ENCODE results near the gene SPRED1.
"Not testable (repeated sequence)": the region's sequence is repeated elsewhere in the genome, so short reads cannot be mapped to it uniquely, and the experiment has no call there.

Gene SPRED1

DNA sequence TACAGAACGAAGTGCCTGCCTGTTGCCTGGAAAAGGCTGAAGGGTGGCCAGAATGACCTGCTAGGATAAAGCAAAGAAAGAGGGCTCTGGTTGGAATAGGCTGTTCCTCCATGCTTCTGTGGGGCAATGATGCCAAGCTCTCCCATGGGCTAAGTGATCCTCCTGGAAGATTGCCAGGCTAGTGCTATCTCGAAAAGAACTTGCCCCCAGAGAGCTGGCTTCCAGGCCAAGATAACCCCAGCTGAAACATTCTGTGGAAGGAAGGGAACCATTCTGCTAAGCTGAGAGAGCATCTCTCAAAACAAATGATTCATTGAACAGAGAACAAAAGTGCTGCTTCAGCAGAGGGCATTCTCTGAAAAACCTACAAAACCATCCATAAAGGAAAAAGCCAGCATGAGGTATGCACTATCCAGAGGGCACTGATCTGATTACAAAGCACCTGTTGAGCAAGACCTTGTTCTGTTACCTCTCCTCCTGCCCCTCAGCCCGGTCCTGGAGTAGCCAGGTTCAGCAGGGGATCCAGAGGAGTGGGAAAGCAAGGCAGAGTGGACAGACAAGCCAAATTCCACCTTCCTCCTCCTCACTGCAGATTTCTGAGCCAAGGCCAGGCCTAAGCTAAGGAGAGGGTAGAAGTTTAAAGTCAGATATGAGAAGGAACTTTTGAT lies 31.9 kb upstream of the SPRED1 start:
- Mint-ChIP-seq H3K4me3 (no peak overlapping the region), H3K27me3 (peaks cover 16% of the 10 kb centered on the region), H3K4me1 (ENCODE audit: low read depth) (peaks cover 11% of the 10 kb centered on the region), H3K9me3 (no peaks in the 10 kb centered on the region), H3K36me3 (ENCODE audit: low read depth) (no peaks in the 10 kb centered on the region), H3K27ac (no peak overlapping the region)
- intact Hi-C loops (cut with micrococcal nuclease): no loop called here

GRCh38 chr15:38224486-38224885 lies 28.1 kb upstream of the SPRED1 start:
- Mint-ChIP-seq H3K36me3 (ENCODE audit: low read depth) (no peaks in the 10 kb centered on the region), H3K4me1 (ENCODE audit: low read depth) (peaks cover 18% of the 10 kb centered on the region), H3K27me3 (peaks cover 5% of the 10 kb centered on the region), H3K4me3 (no peak overlapping the region), H3K9me3 (no peaks in the 10 kb centered on the region), H3K27ac (no peak overlapping the region)
- intact Hi-C loops (cut with micrococcal nuclease): no loop called here

DNA sequence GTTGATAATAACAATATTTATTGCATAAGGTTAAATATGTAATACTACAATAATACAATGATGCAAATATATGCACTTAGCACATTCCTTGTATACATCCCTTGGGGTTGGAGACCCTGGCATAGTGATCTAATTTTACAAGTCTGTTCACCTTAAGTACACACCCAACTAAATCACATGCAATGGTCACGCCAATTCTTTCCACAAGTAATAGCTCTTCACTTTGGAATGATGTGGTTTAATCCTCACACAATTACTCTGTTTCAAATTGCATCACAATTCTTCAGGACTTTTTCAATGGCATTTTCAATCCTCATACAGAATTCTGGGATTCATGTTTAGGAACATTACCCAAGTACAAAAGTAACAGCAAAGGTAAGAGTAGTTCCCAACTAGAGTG lies 27.3 kb upstream of the SPRED1 start:
- intact Hi-C loops (cut with micrococcal nuclease): no loop called here
- Mint-ChIP-seq H3K9me3 (no peaks in the 10 kb centered on the region), H3K4me1 (ENCODE audit: low read depth) (peaks cover 23% of the 10 kb centered on the region), H3K36me3 (ENCODE audit: low read depth) (no peaks in the 10 kb centered on the region), H3K4me3 (no peak overlapping the region), H3K27me3 (peaks cover 3% of the 10 kb centered on the region), H3K27ac (no peak overlapping the region)

- Mint-ChIP-seq H3K27me3 (no peaks in the 10 kb centered on the region), H3K36me3 (ENCODE audit: low read depth) (no peaks in the 10 kb centered on the region), H3K27ac (no peak overlapping the region), H3K4me1 (ENCODE audit: low read depth) (peaks cover 19% of the 10 kb centered on the region), H3K4me3 (no peak overlapping the region), H3K9me3 (no peaks in the 10 kb centered on the region)
- intact Hi-C loops (cut with micrococcal nuclease): no loop called here
Measured at GRCh38 chr15:38226608-38227266, 25.9 kb upstream of the SPRED1 start.

GRCh38 chr15:38227941-38228340 lies 24.7 kb upstream of the SPRED1 start:
- Mint-ChIP-seq H3K27ac (no peak overlapping the region), H3K4me3 (no peak overlapping the region)

DNA sequence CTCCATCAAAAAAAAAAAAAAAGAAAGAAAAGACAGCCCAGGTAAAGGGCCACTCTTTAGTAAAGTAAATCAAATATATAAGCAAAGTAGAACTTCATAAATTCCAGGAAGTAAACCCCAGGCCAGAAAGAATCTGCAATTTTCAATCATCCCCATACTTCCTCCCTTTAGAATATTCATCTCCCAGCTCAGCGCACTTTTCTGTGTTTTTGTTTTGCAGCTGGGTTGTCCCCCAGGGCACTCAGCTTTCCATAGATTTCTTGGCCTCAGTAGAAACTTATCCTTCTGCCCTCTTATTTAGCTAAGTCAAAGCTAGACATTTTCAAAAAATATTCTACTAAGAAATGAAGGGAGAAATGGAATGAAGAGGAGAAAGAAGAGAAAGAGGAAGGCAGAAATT lies 24.0 kb upstream of the SPRED1 start:
- H3K27me3 Mint-ChIP-seq: peaks cover 6% of the 10 kb centered on the region
- no peaks in the 10 kb centered on the region for H3K9me3 Mint-ChIP-seq
- H3K4me1 Mint-ChIP-seq (ENCODE audit: low read depth): peaks cover 14% of the 10 kb centered on the region
- intact Hi-C loops (cut with micrococcal nuclease): no loop called here
- H3K27ac Mint-ChIP-seq: no peak overlapping the region
- no peak overlapping the region for H3K4me3 Mint-ChIP-seq
- H3K36me3 Mint-ChIP-seq (ENCODE audit: low read depth): no peaks in the 10 kb centered on the region

More at GRCh38 chr15:38227941-38228340, 24.7 kb upstream of the SPRED1 start:
- intact Hi-C loops (cut with micrococcal nuclease): no loop called here
- Mint-ChIP-seq H3K36me3 (ENCODE audit: low read depth) (no peaks in the 10 kb centered on the region), H3K27me3 (peaks cover 4% of the 10 kb centered on the region), H3K9me3 (no peaks in the 10 kb centered on the region), H3K4me1 (ENCODE audit: low read depth) (peaks cover 19% of the 10 kb centered on the region)

DNA sequence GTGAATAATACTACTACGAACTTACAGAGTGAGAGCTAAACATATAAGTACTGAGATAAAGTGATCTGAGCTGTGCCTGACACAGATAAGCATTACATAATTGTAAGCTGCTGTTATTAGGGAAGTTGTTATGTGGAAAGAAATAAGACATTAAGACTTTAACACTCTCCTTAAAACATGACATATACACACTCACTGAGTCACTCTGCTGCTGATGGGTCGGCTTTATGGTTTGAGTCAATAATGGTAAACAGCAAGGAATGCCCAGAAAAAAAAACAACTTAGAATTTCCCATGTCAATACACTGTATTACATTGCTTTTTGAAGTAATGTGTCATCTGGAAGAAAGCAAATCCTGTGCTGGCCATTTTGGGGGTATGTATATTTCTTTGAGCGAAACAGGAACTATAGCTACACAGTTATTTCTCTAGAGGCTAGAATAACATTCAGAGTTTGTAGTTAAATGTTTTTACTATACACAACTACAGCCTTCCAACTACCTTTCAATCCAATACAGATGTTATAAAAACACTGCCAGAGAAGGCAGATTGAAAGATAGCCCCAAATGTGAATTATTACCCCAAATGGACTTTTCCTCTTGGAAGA lies 22.8 kb upstream of the SPRED1 start:
- H3K9me3 Mint-ChIP-seq: no peaks in the 10 kb centered on the region
- H3K36me3 Mint-ChIP-seq (ENCODE audit: low read depth): no peaks in the 10 kb centered on the region
- peaks cover 13% of the 10 kb centered on the region for H3K4me1 Mint-ChIP-seq (ENCODE audit: low read depth)
- peaks cover 10% of the 10 kb centered on the region for H3K27me3 Mint-ChIP-seq
- no peak overlapping the region for H3K4me3 Mint-ChIP-seq
- intact Hi-C loops (cut with micrococcal nuclease): no loop called here
- no peak overlapping the region for H3K27ac Mint-ChIP-seq

DNA sequence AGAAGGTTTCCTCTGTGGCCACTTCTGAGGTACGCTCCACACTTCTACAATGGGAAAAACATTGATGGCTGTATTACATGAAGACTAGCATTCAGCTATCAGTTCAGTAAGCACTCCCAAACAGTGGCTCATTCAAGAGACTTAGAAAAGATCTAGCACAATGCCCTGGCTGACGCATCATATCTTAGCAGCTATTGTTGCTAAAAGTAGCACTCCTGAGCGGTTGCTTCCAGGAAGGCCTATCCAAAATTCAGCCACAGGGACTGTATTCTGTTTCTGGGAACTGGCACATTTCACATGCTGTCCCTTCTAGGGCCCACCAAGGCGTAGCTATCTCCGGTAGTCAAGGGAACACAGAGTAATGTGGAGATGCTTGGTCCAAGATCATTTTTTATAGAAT lies 21.2 kb upstream of the SPRED1 start:
- intact Hi-C loops (cut with micrococcal nuclease): no loop called here
- Mint-ChIP-seq H3K4me1 (ENCODE audit: low read depth) (peaks cover 13% of the 10 kb centered on the region), H3K36me3 (ENCODE audit: low read depth) (no peaks in the 10 kb centered on the region), H3K4me3 (no peak overlapping the region), H3K27me3 (peaks cover 10% of the 10 kb centered on the region), H3K27ac (no peak overlapping the region), H3K9me3 (no peaks in the 10 kb centered on the region)

GRCh38 chr15:38237021-38237420 lies 15.6 kb upstream of the SPRED1 start:
- H3K9me3 Mint-ChIP-seq; H3K4me3 Mint-ChIP-seq; intact Hi-C loops (cut with micrococcal nuclease); H3K27ac Mint-ChIP-seq; H3K4me1 Mint-ChIP-seq (ENCODE audit: low read depth); H3K36me3 Mint-ChIP-seq (ENCODE audit: low read depth): not testable (repeated sequence)
- peaks cover 11% of the 10 kb centered on the region for H3K27me3 Mint-ChIP-seq

DNA sequence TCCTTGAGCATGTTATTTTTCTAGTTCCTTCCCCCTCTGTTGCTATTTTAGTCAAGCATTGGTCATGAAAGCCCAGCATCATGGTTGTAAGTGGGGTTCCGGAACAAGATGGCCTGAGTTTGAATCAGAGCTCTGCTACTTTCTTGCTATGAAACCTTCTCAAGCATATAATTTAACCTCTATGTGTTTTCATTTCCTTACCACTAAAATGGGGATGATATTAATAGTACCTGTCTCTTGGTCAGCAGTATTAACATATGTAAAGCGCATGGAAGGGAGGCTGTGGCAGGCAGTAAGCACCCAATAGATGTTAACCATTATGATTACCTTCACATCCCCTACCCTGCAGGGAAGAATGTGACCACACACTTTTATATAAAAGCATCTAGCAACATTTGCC lies 14.3 kb upstream of the SPRED1 start:
- Mint-ChIP-seq H3K27ac (no peak overlapping the region), H3K4me3 (no peak overlapping the region), H3K9me3 (no peaks in the 10 kb centered on the region), H3K27me3 (peaks cover 6% of the 10 kb centered on the region), H3K4me1 (ENCODE audit: low read depth) (peaks cover 7% of the 10 kb centered on the region), H3K36me3 (ENCODE audit: low read depth) (no peaks in the 10 kb centered on the region)
- intact Hi-C loops (cut with micrococcal nuclease): no loop called here

DNA sequence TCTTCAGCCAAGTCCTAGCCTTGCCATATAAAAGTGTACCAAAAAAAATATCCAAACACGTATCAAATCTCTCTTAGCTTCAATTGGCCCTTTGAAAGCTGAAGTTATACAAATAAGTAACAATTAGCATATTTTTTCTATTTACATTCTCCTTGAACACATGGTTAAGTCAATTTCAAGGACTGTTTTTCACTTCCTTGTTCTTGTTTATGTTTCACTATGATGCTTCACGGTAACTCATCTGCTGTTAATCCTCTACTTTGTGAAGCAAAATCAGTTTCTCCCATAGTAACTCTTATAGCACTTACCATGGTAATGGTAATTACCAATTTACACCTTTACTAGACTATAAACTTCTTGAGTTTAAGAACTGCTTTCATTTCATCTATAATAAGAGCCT lies 10.6 kb upstream of the SPRED1 start:
- Mint-ChIP-seq H3K9me3 (no peaks in the 10 kb centered on the region), H3K4me1 (ENCODE audit: low read depth) (peaks cover 7% of the 10 kb centered on the region), H3K27ac (no peak overlapping the region), H3K27me3 (peaks cover 10% of the 10 kb centered on the region), H3K36me3 (ENCODE audit: low read depth) (no peaks in the 10 kb centered on the region), H3K4me3 (no peak overlapping the region)
- intact Hi-C loops (cut with micrococcal nuclease): no loop called here

DNA sequence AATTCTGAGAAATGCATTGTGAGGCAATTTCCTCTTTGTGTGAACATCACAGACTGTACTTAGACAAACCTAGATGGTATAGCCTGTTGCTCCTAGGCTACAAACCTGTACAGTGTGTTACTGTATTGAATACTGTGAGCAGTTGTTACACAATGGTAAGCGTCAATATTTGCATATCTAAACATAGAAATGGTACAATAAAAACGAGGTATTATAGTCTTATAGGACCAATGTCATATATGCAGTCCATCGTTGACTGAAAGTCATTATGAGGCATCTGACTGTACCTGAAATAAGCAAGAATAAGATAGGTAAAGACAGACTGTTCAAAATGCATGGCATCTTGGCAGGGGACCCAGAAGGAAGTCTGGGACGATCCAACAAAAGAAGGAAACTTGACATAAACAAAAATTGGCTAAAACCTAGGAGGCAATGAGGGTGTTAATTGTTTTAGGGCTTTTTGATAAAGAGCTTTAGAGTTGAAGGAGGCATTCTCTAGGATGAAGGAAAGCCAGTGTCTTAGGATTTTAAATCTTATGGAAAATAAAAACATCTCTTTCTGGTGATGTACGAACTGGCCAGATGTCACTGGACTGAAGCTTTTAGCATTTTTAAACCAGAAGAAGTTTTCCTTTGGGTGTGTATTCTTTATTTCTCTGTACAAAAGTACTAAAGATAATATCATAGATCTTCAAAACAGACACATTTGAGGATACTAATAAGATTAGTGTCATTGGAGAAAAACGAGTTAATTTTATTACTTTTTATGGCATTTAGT lies 9.2 kb upstream of the SPRED1 start:
- H3K4me1 Mint-ChIP-seq (ENCODE audit: low read depth): peaks cover 7% of the 10 kb centered on the region
- no peaks in the 10 kb centered on the region for H3K9me3 Mint-ChIP-seq
- no peaks in the 10 kb centered on the region for H3K36me3 Mint-ChIP-seq (ENCODE audit: low read depth)
- no peak overlapping the region for H3K27ac Mint-ChIP-seq
- H3K27me3 Mint-ChIP-seq: peaks cover 12% of the 10 kb centered on the region
- intact Hi-C loops (cut with micrococcal nuclease): no loop called here
- no peak overlapping the region for H3K4me3 Mint-ChIP-seq

- Mint-ChIP-seq H3K4me1 (ENCODE audit: low read depth) (peaks cover 15% of the 10 kb centered on the region), H3K27me3 (peaks cover 21% of the 10 kb centered on the region), H3K36me3 (ENCODE audit: low read depth) (peaks cover 6% of the 10 kb centered on the region), H3K4me3 (no peak overlapping the region), H3K27ac (no peak overlapping the region), H3K9me3 (no peaks in the 10 kb centered on the region)
- intact Hi-C loops (cut with micrococcal nuclease): no loop called here
Measured at GRCh38 chr15:38247336-38247735, 5.3 kb upstream of the SPRED1 start.

GRCh38 chr15:38253351-38253781 lies 730 bp downstream of the SPRED1 start:
- H3K27ac Mint-ChIP-seq: peak overlapping the region; percentile 97
- H3K27me3 Mint-ChIP-seq: peaks cover 11% of the 10 kb centered on the region

More at GRCh38 chr15:38253351-38253781, 730 bp downstream of the SPRED1 start:
- Mint-ChIP-seq H3K4me3 (peak overlapping the region; percentile 92), H3K36me3 (ENCODE audit: low read depth) (peaks cover 49% of the 10 kb centered on the region), H3K9me3 (no peaks in the 10 kb centered on the region), H3K4me1 (ENCODE audit: low read depth) (peaks cover 25% of the 10 kb centered on the region)
- intact Hi-C loops (cut with micrococcal nuclease): loop anchor here (2.0 to 10.0 kb wide), 4 partner anchors 46 to 203 kb away; no protein-coding TSS in a partner anchor
